ENCODE data around the gene SERPIND1.

The SERPIND1 gene

DNA sequence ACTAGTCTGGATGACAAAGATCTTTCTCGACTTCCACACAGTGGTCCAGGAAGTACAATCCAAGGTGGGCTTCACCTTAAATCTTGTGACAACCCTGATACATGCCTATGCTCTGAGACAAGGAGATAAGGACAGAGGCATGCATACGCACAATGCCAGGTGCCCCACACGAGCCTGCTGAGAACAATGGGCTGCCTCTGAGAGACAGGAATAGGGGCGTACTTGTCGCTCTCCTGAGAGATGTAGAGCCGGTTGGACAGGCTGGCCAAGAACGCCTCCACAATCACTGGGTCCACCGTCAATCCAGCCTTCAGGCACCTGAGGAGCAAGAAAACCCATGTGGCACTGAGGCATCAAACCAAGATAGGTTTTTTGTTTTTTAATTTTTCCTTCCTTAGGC lies 25.5 kb downstream of the SERPIND1 start:
- intact Hi-C loops (cut with DNase I; ENCODE audit: low total_unique reads) = no loop called here
- Histone ChIP-seq H3K9me3 (no peaks in the 10 kb centered on the region), H3K4me3 (no peak overlapping the region), H3K27ac (no peak overlapping the region), H3K27me3 (no peaks in the 10 kb centered on the region), H3K4me1 (no peaks in the 10 kb centered on the region), H3K36me3 (peaks cover 84 to 100% (median 93%) of the 10 kb centered on the region in 3 donors)
- DNase-seq = no peak
- TF ChIP-seq, protein P1, sequence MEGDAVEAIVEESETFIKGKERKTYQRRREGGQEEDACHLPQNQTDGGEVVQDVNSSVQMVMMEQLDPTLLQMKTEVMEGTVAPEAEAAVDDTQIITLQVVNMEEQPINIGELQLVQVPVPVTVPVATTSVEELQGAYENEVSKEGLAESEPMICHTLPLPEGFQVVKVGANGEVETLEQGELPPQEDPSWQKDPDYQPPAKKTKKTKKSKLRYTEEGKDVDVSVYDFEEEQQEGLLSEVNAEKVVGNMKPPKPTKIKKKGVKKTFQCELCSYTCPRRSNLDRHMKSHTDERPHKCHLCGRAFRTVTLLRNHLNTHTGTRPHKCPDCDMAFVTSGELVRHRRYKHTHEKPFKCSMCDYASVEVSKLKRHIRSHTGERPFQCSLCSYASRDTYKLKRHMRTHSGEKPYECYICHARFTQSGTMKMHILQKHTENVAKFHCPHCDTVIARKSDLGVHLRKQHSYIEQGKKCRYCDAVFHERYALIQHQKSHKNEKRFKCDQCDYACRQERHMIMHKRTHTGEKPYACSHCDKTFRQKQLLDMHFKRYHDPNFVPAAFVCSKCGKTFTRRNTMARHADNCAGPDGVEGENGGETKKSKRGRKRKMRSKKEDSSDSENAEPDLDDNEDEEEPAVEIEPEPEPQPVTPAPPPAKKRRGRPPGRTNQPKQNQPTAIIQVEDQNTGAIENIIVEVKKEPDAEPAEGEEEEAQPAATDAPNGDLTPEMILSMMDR (IDR thresholded peaks at IDR 0.05) = no peak

DNA sequence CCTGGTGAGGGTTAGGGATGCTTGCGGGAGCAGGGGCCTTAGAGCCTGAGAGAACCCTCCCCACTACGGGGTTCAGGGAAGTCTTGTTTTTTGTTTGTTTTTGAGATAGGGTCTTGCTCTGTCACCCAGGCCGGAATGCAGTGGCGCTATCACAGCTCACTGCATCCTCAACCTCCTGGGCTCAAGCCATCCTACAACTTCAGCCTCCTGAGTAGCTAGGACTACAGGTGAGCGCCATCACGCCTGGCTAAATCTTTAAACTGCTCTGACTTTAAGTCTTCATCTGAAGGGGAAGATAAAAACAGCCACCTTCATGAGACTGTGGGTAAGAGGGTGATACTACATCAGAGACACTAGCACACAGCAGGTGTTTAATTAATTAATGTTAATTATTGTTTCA lies 28.5 kb downstream of the SERPIND1 start:
- intact Hi-C loops (cut with DNase I; ENCODE audit: low total_unique reads) = no loop called here
- H3K9me3 ChIP-seq = no peaks in the 10 kb centered on the region
- H3K27me3 ChIP-seq = no peaks in the 10 kb centered on the region
- TF ChIP-seq, protein P1 (IDR thresholded peaks at IDR 0.05) = no peak
- H3K27ac ChIP-seq = no peak overlapping the region
- no peaks in the 10 kb centered on the region for H3K4me1 ChIP-seq
- DNase-seq = peak in 1 of 2 donors; percentile 1
- peaks cover 95 to 100% (median 100%) of the 10 kb centered on the region in 3 donors for H3K36me3 ChIP-seq
- H3K4me3 ChIP-seq = no peak overlapping the region

DNA sequence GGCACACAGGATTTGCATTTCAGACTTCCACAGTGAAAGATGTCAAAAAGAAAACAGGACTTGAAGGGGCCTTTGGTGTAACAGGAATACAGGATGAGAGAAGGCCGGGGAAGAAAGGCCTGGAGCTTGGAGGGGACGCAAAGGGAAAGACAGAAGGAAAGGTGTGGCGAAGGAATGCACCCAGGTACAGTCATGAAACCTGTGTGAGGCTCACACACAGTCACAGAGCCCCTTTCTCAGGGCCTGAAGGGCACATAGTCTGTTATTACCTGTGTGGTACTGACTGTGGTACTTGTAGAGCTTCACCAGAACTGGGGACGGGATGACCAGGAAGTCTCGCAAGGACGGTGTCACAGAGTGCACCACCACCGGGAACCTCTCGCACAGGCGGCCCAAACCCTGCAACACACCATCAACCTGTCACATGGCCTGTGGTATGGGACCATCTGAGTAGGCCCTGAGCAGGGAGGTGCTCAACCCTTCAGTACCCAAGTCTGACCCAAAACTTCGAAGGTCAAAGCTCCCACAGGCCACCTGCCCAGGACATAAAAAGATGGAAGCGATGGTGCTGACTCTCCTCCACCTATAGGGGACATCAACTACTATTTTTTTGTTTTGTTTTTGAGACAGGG lies 29.1 kb downstream of the SERPIND1 start:
- H3K4me3 ChIP-seq = no peak overlapping the region
- no peaks in the 10 kb centered on the region for H3K9me3 ChIP-seq
- no peaks in the 10 kb centered on the region for H3K4me1 ChIP-seq
- H3K27me3 ChIP-seq = no peaks in the 10 kb centered on the region
- intact Hi-C loops (cut with DNase I; ENCODE audit: low total_unique reads) = no loop called here
- H3K36me3 ChIP-seq = peaks cover 95 to 100% (median 99%) of the 10 kb centered on the region in 3 donors
- TF ChIP-seq, protein P1 (IDR thresholded peaks at IDR 0.05) = no peak
- peak in 1 of 2 donors; percentile 45 for DNase-seq
- no peak overlapping the region for H3K27ac ChIP-seq

DNA sequence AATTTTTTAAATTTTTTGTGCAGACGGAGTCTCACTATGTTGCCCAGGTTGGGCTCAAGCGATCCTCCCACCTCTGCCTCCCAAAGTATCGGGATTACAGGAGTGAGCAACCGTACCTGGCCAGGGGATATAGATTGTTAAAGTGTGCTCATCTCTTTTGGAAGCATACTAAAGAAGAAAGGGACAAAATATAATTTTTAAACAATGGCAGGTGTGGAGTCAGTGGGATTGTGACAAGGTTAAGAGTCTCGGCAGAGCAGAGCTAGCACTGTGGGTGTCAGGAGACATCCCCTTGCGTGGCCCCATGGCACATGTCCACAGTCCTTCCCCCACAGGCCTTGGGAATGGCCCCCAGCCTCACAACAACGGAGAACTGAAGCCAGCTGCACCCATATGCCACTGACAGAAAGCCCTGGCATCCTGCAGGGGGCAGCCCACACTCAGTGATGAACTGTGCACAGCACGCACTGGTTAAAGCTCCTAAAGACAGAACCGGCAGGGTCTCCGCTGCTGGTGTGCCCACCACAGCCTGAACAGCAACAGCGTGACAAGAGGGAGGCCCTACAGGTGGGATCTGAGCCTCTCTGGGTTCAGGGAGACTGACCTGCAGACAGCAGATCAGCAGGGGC lies 29.9 kb downstream of the SERPIND1 start:
- no peaks in the 10 kb centered on the region for H3K27me3 ChIP-seq
- TF ChIP-seq, protein P1 (IDR thresholded peaks at IDR 0.05) = no peak
- no peaks in the 10 kb centered on the region for H3K9me3 ChIP-seq
- H3K36me3 ChIP-seq = peaks cover 93 to 97% (median 96%) of the 10 kb centered on the region in 3 donors
- no peaks in the 10 kb centered on the region for H3K4me1 ChIP-seq
- DNase-seq = peak in 1 of 2 donors; percentile 38
- H3K4me3 ChIP-seq = no peak overlapping the region
- intact Hi-C loops (cut with DNase I; ENCODE audit: low total_unique reads) = no loop called here
- H3K27ac ChIP-seq = no peak overlapping the region

DNA sequence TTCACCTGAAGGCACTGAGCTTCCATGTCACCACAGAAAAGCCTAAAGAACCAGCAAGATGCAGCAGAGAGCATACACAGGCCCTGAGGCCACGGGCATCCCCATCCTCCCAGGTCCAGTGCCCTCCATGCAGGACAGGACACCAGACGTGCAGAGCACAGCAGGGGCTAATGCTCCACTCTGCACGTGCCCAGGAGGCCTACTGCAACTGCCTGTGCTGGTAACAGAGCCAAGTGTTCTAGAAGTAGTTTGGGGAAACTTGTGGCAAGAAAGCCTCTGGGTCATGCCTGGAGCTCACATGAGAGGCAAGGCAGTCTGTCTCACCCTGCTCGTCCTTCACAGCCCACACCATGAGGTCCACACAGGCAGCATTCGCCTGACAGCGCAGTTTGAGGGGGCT lies 30.7 kb downstream of the SERPIND1 start:
- H3K4me1 ChIP-seq = no peaks in the 10 kb centered on the region
- peak in 1 of 2 donors; percentile 41 for DNase-seq
- TF ChIP-seq, protein P1 (IDR thresholded peaks at IDR 0.05) = no peak
- peaks cover 93 to 97% (median 96%) of the 10 kb centered on the region in 3 donors for H3K36me3 ChIP-seq
- H3K9me3 ChIP-seq = no peaks in the 10 kb centered on the region
- H3K27ac ChIP-seq = no peak overlapping the region
- intact Hi-C loops (cut with DNase I; ENCODE audit: low total_unique reads) = no loop called here
- H3K27me3 ChIP-seq = no peaks in the 10 kb centered on the region
- no peak overlapping the region for H3K4me3 ChIP-seq

Data from tibial artery (tissue), 4 donors.